ENCODE measurements around the gene ARHGEF16. TPM values are rescaled to one million over a fixed set of nuclear protein-coding genes. Genes with fewer than 3 reads are reported as not detected.

Gene ARHGEF16
- total RNA-seq, 1 experiment from 2014 or later, result 11.2 TPM

DNA sequence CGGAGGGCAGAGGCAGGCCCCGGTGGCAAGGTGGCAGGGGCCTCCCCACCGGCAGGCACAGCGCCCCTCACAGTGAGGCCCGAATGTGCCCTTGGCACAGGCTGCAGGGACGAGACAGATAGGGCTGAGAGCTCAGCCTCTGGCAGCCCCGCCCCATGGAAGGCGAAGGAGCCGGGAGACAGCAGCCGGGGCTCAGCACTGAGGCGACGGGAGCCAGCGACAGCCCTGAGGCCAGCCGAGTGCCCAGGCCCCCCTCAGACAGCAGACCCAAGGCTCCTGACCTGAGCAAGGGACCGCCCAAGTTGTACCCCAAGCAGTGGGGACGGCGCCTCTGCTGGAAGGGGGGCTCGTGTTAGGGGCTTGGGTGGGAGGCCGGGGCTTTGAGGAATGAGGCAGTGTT is 43.1 kb downstream of the ARHGEF16 start:
- H3K36me3 ChIP-seq (ENCODE audit: insufficient read depth, low read length, poor library complexity, severe bottlenecking), result no peaks in the 10 kb centered on the region
- intact Hi-C loops (cut with micrococcal nuclease; ENCODE audit: unreplicated experiment), result no loop called here
- no peak for DNase-seq (ENCODE audit: low spot score)
- CTCF ChIA-PET, result no interaction called here
- POLR2A ChIA-PET (ENCODE audit: low non-redundant PET), result no interaction called here
- no peaks in the 10 kb centered on the region for H3K27me3 ChIP-seq (replicated peaks; ENCODE audit: insufficient read depth, low read depth, low read length, poor library complexity)
- BruUV-seq (replicated peaks), result no TSS peak
- no peak overlapping the region for H3K4me3 ChIP-seq (ENCODE audit: low read depth, low read length, poor library complexity, severe bottlenecking)
- H3K27ac ChIP-seq (ENCODE audit: low read depth, low read length, poor library complexity, severe bottlenecking), result no peak overlapping the region
- no peaks in the 10 kb centered on the region for H3K4me1 ChIP-seq (ENCODE audit: insufficient read depth, low read length, poor library complexity, severe bottlenecking)
- TF ChIP-seq EZH2 (IDR thresholded peaks at IDR 0.05; ENCODE audit: borderline replicate concordance, low read depth, low read length, poor library complexity, severe bottlenecking), result no peak
- TF ChIP-seq, protein P1, sequence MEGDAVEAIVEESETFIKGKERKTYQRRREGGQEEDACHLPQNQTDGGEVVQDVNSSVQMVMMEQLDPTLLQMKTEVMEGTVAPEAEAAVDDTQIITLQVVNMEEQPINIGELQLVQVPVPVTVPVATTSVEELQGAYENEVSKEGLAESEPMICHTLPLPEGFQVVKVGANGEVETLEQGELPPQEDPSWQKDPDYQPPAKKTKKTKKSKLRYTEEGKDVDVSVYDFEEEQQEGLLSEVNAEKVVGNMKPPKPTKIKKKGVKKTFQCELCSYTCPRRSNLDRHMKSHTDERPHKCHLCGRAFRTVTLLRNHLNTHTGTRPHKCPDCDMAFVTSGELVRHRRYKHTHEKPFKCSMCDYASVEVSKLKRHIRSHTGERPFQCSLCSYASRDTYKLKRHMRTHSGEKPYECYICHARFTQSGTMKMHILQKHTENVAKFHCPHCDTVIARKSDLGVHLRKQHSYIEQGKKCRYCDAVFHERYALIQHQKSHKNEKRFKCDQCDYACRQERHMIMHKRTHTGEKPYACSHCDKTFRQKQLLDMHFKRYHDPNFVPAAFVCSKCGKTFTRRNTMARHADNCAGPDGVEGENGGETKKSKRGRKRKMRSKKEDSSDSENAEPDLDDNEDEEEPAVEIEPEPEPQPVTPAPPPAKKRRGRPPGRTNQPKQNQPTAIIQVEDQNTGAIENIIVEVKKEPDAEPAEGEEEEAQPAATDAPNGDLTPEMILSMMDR (conservative IDR thresholded peaks at IDR 0.05; ENCODE audit: low read depth, low read length), result no peak
- no peaks in the 10 kb centered on the region for H3K9me3 ChIP-seq (ENCODE audit: low read depth, low read length, poor library complexity, severe bottlenecking)

DNA sequence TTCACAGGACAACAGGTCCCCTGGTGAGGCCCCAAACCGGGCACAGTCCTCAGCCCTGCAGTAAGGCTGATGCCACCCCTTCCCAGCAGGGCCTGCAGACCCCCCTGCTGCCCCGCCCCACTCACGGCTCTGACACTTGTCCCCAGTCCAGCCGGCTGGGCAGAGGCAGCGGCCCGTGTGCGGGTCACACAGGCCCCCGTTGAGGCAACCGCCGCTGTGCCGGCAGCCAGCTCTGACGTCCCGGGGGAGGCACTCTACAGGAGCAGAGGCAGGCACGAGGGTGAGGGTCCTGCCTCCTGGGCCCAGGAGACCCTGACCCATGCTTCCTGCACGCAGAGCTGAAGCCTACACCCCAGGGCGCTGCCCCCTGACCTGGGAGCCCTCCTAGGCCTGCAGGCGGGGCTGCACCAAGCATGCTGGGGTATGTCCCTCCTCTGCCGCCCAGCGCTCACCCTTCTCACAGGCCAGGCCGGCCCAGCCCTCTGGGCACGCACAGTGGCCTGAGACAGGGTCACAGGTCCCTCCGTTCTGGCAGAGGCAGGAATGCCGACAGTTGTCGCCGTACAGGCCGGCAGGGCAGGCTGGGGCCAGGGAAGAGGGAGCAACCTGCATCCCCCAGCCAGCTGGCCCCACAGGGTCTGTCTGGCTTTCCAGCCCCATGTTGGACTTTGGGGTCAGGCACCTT is 43.9 kb downstream of the ARHGEF16 start:
- Histone ChIP-seq H3K4me1 (ENCODE audit: insufficient read depth, low read length, poor library complexity, severe bottlenecking) (no peaks in the 10 kb centered on the region), H3K27ac (ENCODE audit: low read depth, low read length, poor library complexity, severe bottlenecking) (no peak overlapping the region), H3K9me3 (ENCODE audit: low read depth, low read length, poor library complexity, severe bottlenecking) (no peaks in the 10 kb centered on the region), H3K4me3 (ENCODE audit: low read depth, low read length, poor library complexity, severe bottlenecking) (no peak overlapping the region), H3K36me3 (ENCODE audit: insufficient read depth, low read length, poor library complexity, severe bottlenecking) (no peaks in the 10 kb centered on the region), H3K27me3 (replicated peaks; ENCODE audit: insufficient read depth, low read depth, low read length, poor library complexity) (no peaks in the 10 kb centered on the region)
- no peak for DNase-seq (ENCODE audit: low spot score)
- CTCF ChIA-PET, result no interaction called here
- intact Hi-C loops (cut with micrococcal nuclease; ENCODE audit: unreplicated experiment), result no loop called here
- POLR2A ChIA-PET (ENCODE audit: low non-redundant PET), result no interaction called here
- TF ChIP-seq, protein P1 (conservative IDR thresholded peaks at IDR 0.05; ENCODE audit: low read depth, low read length), result no peak
- no peak for TF ChIP-seq EZH2 (IDR thresholded peaks at IDR 0.05; ENCODE audit: borderline replicate concordance, low read depth, low read length, poor library complexity, severe bottlenecking)
- BruUV-seq (replicated peaks), result no TSS peak

DNA sequence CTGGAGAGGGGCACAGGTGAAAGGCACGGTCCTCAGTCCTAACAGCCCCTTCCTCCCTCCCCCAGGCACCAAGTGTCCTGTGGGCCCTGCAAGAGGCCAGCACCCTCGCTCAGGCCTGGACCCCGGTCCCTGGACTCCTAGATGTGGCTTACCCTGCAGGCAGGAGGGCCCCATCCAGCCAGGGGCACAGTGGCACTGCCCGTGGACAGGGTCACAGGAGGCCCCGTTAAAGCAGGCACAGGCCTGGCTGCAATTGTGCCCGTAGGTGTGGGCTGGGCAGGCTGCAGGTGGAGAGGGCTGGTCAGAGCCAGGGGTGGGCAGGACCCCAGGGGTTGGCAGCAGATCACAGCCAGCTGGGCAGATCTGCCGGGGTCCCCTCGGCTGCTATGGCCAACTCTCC is 44.5 kb downstream of the ARHGEF16 start:
- no peaks in the 10 kb centered on the region for H3K4me1 ChIP-seq (ENCODE audit: insufficient read depth, low read length, poor library complexity, severe bottlenecking)
- intact Hi-C loops (cut with micrococcal nuclease; ENCODE audit: unreplicated experiment), result no loop called here
- no peak for TF ChIP-seq EZH2 (IDR thresholded peaks at IDR 0.05; ENCODE audit: borderline replicate concordance, low read depth, low read length, poor library complexity, severe bottlenecking)
- TF ChIP-seq, protein P1 (conservative IDR thresholded peaks at IDR 0.05; ENCODE audit: low read depth, low read length), result no peak
- no peak overlapping the region for H3K27ac ChIP-seq (ENCODE audit: low read depth, low read length, poor library complexity, severe bottlenecking)
- no TSS peak for BruUV-seq (replicated peaks)
- H3K36me3 ChIP-seq (ENCODE audit: insufficient read depth, low read length, poor library complexity, severe bottlenecking), result no peaks in the 10 kb centered on the region
- H3K4me3 ChIP-seq (ENCODE audit: low read depth, low read length, poor library complexity, severe bottlenecking), result no peak overlapping the region
- H3K9me3 ChIP-seq (ENCODE audit: low read depth, low read length, poor library complexity, severe bottlenecking), result no peaks in the 10 kb centered on the region
- POLR2A ChIA-PET (ENCODE audit: low non-redundant PET), result no interaction called here
- CTCF ChIA-PET, result interaction anchor here (1.1 kb wide), 1 partner anchor 8 kb away, joined by 3 read pairs; no protein-coding TSS in a partner anchor
- no peak for DNase-seq (ENCODE audit: low spot score)
- no peaks in the 10 kb centered on the region for H3K27me3 ChIP-seq (replicated peaks; ENCODE audit: insufficient read depth, low read depth, low read length, poor library complexity)
